NCI-H2196 treated with DMSO at 0.1 percent for 48 hours (cell line): ENCODE data around the gene DENND2A.
"Not testable (repeated sequence)": the region's sequence is repeated elsewhere in the genome, so short reads cannot be mapped to it uniquely, and the experiment has no call there.

Experiments
- DNase-seq: peaks from one replicate; lab custom pipeline; 2025; ENCODE audit not compliant: unreplicated experiment; lab: John Stamatoyannopoulos, UW

Gene DENND2A

GRCh38 chr7:140619915-140620510 is 20.6 kb downstream of the DENND2A start:
- not testable (repeated sequence) for DNase-seq

DNA sequence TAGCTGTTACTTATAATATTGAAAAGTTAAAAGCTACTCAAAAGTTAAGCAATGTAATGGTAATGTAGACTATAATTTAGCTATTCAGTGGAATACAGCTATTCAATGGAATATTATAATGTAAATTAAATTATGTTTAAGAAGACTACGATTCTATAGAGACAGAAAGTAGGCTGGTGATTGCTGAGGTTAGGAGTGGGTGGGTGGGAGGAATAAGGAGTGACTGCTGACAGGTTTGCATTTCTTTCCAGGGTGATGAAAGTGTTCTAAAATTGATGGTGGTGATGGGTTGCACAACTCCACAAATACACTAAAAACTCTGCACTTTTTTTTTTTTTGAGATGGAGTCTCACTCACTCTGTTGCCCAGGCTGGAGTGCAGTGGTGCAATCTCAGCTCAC is 21.4 kb downstream of the DENND2A start:
- DNase-seq: no peak

DNA sequence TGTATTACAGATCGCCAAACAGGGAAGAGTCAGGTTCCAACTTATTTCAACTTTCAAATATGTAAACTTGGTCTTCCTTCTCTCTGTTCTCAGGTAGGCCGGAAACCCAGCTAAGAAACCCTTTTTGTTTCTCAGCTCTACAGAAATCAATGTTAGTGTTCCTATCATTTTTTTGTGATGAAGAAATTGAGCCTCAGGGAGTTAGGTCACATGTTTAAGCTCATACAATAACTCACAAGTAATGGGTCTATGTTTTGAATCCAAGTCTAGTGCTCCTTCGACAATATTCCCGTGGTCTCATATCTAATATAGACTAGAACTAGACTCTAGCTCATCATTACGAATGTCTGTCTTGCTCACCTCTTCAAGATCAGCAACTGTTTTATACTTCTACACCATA is 22.3 kb downstream of the DENND2A start:
- no peak for DNase-seq

DNA sequence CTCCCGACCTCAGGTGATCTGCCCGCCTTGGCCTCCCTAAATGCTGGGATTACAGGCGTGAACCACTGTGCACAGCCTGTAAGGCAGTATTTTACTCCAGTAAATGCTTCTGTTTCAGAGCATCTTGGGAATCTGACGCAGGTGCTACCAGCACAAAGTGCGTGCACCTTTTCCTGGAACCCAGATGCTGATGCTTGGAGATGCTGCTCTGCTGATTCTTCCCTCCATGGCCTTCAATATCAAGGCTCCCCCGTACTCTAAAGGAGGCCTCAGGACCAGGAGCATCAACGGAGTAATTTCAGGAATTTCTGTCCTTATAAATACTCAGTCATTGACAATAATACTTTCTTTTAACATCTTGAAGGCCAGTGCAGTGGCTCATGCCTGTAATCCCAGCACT is 23.5 kb downstream of the DENND2A start:
- no peak for DNase-seq

GRCh38 chr7:140616328-140616727 is 24.3 kb downstream of the DENND2A start:
- no peak for DNase-seq

GRCh38 chr7:140611641-140612040 is 29.0 kb downstream of the DENND2A start:
- DNase-seq: no peak

DNA sequence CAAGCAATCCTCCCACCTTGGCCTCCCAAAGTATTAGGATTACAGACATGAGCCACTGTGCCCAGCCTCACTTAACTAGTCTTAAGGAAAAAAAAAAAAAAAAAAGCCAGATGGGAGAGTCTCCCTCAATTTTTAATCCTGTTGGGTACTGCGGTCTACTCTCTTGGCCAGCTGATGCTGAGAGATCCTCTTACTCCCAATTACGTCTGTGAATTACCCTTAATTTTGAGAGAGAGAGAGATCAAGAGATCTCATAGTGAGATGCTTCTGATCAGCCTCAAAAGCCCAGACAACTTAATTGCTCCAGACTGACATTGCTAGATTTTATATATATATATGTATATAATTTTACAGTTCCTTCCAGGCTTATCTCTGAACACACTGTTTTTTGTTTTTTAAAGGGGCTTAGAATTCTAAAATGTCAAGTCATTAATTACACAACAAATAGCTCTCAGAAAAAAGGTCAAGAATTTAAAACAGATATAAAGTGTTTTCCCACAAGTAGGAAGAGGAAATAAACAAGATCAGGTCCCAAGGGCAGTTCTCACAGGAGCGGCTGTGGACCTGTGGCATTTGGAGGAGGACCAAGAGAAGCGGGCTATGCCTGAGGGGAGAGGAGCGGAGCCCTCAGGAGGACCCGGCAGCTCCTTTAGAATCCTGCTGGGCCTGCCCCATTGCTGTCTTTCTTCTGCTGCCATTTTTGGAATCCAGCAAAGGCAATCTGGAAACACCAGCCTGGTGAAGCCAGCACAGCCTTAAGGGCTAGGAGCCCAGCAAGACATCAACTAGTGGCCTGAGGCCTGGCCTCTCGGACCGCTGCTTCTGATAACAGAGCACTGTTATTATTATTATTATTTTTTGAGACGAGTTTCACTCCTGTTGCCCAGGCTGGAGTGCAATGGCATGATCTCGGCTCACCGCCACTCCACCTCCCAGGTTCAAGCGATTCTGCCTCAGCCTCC is 30.1 kb downstream of the DENND2A start:
- DNase-seq: no peak

- no peak for DNase-seq
Measured at GRCh38 chr7:140609646-140610045, 31.0 kb downstream of the DENND2A start.

- no peak for DNase-seq
Measured at GRCh38 chr7:140607441-140607989, 33.1 kb downstream of the DENND2A start.

DNA sequence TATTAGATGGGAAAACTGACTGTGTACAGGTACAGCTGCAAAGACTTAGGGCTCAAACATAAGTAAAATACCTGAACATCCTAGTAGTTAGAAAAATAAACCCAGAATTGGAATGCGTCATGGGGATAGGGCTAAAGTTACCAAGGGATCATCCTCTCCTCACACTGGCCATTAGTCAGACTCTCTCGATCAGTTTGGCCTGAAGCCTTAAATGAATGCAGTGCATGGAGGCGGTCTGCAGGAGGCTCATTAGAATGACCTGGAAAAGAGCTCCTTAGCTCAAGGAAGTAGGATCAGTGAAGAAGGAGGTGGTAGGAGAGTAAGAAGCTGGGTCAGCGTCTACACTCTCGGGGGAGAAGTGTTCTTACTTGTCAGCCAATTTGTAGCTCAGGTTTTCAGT is 35.3 kb downstream of the DENND2A start:
- DNase-seq: no peak

DNA sequence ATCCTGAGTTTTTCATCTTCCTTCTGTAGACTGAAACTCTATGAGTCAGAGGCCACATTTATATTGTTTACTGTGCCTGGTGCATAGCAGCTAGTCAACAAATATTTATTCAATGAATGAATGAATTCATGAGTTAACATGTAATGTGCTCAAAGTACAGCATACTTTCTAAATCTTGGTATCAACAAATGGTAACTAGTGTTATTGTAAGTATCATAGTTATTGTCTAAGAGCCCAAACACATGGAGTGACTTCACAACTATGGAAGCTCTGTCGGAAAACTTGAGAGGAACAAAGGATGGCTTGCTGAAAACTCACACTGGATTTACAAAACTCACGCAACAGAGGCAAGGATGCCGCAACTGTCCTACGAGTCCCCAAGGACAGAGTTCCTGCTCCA is 35.9 kb downstream of the DENND2A start:
- DNase-seq: no peak

DNA sequence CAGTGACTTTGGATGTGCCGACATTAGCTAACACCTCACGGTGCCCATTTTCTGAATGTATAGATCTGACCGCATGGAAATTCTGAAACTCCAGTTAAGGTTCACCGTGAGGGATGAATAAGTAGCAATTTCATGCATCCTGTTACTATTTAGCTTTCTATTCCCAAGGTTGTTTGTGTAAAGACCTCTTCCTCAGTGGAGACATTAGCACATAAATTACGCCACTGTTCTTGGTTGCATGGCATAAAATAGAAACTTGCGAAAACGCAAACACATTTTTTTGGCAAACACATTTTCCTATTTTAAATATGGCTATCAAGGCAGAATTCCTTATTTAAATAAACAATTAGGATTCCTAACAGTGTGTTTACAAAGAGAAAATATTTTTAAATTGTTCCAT is 36.5 kb downstream of the DENND2A start:
- DNase-seq: no peak

GRCh38 chr7:140601566-140602174 is 38.9 kb downstream of the DENND2A start:
- no peak for DNase-seq

DNA sequence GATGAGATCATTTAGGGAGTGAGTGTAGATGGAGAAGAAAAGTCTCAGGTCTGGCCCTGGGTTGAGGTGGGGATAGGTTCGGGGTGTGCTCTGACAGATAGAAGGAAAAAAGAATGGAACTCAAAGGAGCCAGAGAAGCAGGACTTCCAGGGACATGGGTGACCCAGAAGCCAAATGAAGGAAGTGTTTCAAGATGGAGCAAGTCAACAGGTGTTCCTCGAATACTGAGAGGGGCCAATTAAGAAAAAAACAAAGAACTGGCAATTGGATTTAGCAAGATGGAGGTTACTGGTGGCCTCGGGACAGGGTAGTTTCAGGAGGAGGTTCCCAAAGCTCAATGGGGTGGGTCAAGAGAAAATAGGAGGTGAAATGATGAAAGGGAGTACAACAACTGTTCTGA is 40.3 kb downstream of the DENND2A start:
- no peak for DNase-seq

DNA sequence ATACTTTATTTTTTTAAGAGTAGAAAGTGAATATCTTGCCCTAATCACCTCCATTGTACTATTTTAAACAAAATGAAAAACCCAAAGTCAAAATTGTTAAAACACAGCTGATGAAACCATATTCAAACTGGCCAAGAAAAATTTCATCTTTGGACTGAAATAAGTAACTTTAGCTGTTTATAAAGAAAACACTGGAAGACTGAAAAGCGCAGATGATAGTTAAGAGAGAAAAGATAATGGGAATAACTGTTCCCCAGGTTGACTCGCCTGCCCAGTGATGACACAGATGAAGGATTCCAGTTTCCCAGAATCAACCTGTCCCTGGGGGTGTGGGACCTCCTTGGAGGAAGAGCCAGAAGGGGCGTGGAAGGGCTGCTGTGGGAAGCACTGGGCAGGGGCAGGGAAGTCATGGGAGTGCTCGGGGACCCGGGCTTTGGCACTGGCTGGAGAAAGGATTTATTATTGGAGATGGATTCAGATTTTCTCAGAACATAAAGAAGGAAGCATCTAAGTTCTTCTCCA is 43.1 kb downstream of the DENND2A start:
- no peak for DNase-seq

GRCh38 chr7:140596519-140597427 is 43.8 kb downstream of the DENND2A start:
- DNase-seq: no peak

GRCh38 chr7:140595468-140596092 is 45.0 kb downstream of the DENND2A start:
- DNase-seq: no peak

GRCh38 chr7:140594131-140594691 is 46.4 kb downstream of the DENND2A start:
- DNase-seq: no peak

DNA sequence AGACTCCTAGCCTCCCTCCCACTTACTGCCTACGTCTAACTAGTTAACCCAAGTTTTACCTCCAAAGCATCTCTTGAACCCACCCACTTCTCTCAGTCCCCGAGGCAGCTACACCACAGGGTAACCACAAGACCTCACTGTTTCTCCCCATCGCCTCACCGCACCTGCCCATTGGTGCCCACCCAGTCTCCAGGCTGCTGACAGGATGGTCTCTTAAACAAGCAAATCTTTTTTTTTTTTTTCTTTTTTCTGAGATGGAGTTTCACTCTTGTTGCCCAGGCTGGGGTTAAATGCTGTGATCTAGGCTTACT is 47.0 kb downstream of the DENND2A start:
- DNase-seq: no peak
